ENCODE measurements around the gene TMC4. TPM values are rescaled to one million over a fixed set of nuclear protein-coding genes. Genes with fewer than 3 reads are reported as not detected.
A peak's percentile ranks its signal among the peaks of the same experiment; 100 is the strongest.
"Not testable (repeated sequence)": the region's sequence is repeated elsewhere in the genome, so short reads cannot be mapped to it uniquely, and the experiment has no call there.

The TMC4 gene
- total RNA-seq, 2 donors from 2014 or later = 1.2 TPM; not detected in 1

GRCh38 chr19:54209058-54209810 is 36.3 kb upstream of the TMC4 start:
- no peaks in the 10 kb centered on the region for H3K9me3 Mint-ChIP-seq
- DNase-seq (ENCODE audit: low spot score) (peak; percentile 55), ATAC-seq (peak in 1 of 2 donors; percentile 3)
- H3K4me1 Mint-ChIP-seq (ENCODE audit: low read depth in 2 of 2) = peaks cover 44 to 52% of the 10 kb centered on the region in 2 donors
- no peaks in the 10 kb centered on the region for H3K27me3 Mint-ChIP-seq
- peaks cover 20% of the 10 kb centered on the region for H3K36me3 Mint-ChIP-seq
- peak overlapping the region in 1 of 2 donors; percentile 83 for H3K27ac Mint-ChIP-seq
- H3K4me3 Mint-ChIP-seq = no peak overlapping the region

- DNase-seq (ENCODE audit: low spot score) (no peak), ATAC-seq (no peak)
- peak overlapping the region; percentile 47 for H3K4me3 Mint-ChIP-seq
- peaks cover 20% of the 10 kb centered on the region for H3K36me3 Mint-ChIP-seq
- peak overlapping the region; percentile 83 to 88 for H3K27ac Mint-ChIP-seq
- H3K9me3 Mint-ChIP-seq = no peaks in the 10 kb centered on the region
- no peaks in the 10 kb centered on the region for H3K27me3 Mint-ChIP-seq
- peaks cover 49 to 55% of the 10 kb centered on the region in 2 donors for H3K4me1 Mint-ChIP-seq (ENCODE audit: low read depth in 2 of 2)
Observed at GRCh38 chr19:54208784-54209057, 35.8 kb upstream of the TMC4 start.

GRCh38 chr19:54207983-54208783 is 35.2 kb upstream of the TMC4 start:
- H3K4me1 Mint-ChIP-seq (ENCODE audit: low read depth in 2 of 2) = peaks cover 52 to 58% of the 10 kb centered on the region in 2 donors

GRCh38 chr19:54207676-54207982 is 34.7 kb upstream of the TMC4 start:
- Mint-ChIP-seq H3K4me1 (ENCODE audit: low read depth in 2 of 2) (peaks cover 58 to 64% of the 10 kb centered on the region in 2 donors), H3K27me3 (no peaks in the 10 kb centered on the region), H3K27ac (peak overlapping the region; percentile 83 to 88), H3K36me3 (peaks cover 28% of the 10 kb centered on the region), H3K4me3 (peak overlapping the region; percentile 47), H3K9me3 (no peaks in the 10 kb centered on the region)
- no peak for DNase-seq (ENCODE audit: low spot score)
- no peak for ATAC-seq

More at GRCh38 chr19:54207983-54208783, 35.2 kb upstream of the TMC4 start:
- H3K9me3 Mint-ChIP-seq = no peaks in the 10 kb centered on the region
- peak overlapping the region; percentile 83 to 88 for H3K27ac Mint-ChIP-seq
- ATAC-seq = peak; percentile 45 to 66
- peak overlapping the region; percentile 47 for H3K4me3 Mint-ChIP-seq
- no peaks in the 10 kb centered on the region for H3K27me3 Mint-ChIP-seq
- H3K36me3 Mint-ChIP-seq = peaks cover 23% of the 10 kb centered on the region
- peak; percentile 65 for DNase-seq (ENCODE audit: low spot score)

- H3K4me1 Mint-ChIP-seq (ENCODE audit: low read depth in 2 of 2) = peaks cover 62 to 67% of the 10 kb centered on the region in 2 donors
- H3K27me3 Mint-ChIP-seq; ATAC-seq; DNase-seq (ENCODE audit: low spot score); H3K9me3 Mint-ChIP-seq: not testable (repeated sequence)
- H3K27ac Mint-ChIP-seq = peak overlapping the region; percentile 83 to 88
- H3K4me3 Mint-ChIP-seq = peak overlapping the region; percentile 47
- peaks cover 33% of the 10 kb centered on the region for H3K36me3 Mint-ChIP-seq
Observed at GRCh38 chr19:54207193-54207592, 34.2 kb upstream of the TMC4 start.

- ATAC-seq = no peak
- Mint-ChIP-seq H3K36me3 (peaks cover 37% of the 10 kb centered on the region), H3K27me3 (no peaks in the 10 kb centered on the region), H3K4me3 (peak overlapping the region; percentile 47), H3K27ac (peak overlapping the region in 1 of 2 donors; percentile 88), H3K4me1 (ENCODE audit: low read depth in 2 of 2) (peaks cover 66 to 67% of the 10 kb centered on the region in 2 donors), H3K9me3 (no peaks in the 10 kb centered on the region)
- no peak for DNase-seq (ENCODE audit: low spot score)
Observed at GRCh38 chr19:54206831-54207177, 33.8 kb upstream of the TMC4 start.

- ATAC-seq (no peak), DNase-seq (ENCODE audit: low spot score) (no peak)
- Mint-ChIP-seq H3K9me3 (no peaks in the 10 kb centered on the region), H3K4me1 (ENCODE audit: low read depth in 2 of 2) (peaks cover 69 to 71% of the 10 kb centered on the region in 2 donors), H3K4me3 (peak overlapping the region; percentile 47), H3K36me3 (peaks cover 41% of the 10 kb centered on the region), H3K27me3 (no peaks in the 10 kb centered on the region), H3K27ac (peak overlapping the region; percentile 88 to 97)
Observed at GRCh38 chr19:54206030-54206830, 33.3 kb upstream of the TMC4 start.

- peak overlapping the region; percentile 31 to 97 for H3K27ac Mint-ChIP-seq
- peaks cover 47% of the 10 kb centered on the region for H3K36me3 Mint-ChIP-seq
- no peaks in the 10 kb centered on the region for H3K27me3 Mint-ChIP-seq
- H3K4me3 Mint-ChIP-seq = peak overlapping the region; percentile 97
- DNase-seq (ENCODE audit: low spot score) (no peak), ATAC-seq (no peak)
- H3K4me1 Mint-ChIP-seq (ENCODE audit: low read depth in 2 of 2) = peaks cover 64 to 67% of the 10 kb centered on the region in 2 donors
- H3K9me3 Mint-ChIP-seq = no peaks in the 10 kb centered on the region
Observed at GRCh38 chr19:54204767-54205468, 32.0 kb upstream of the TMC4 start.

GRCh38 chr19:54203151-54203611 is 30.2 kb upstream of the TMC4 start:
- peaks cover 61 to 66% of the 10 kb centered on the region in 2 donors for H3K4me1 Mint-ChIP-seq (ENCODE audit: low read depth in 2 of 2)

GRCh38 chr19:54201980-54202379 is 29.0 kb upstream of the TMC4 start:
- ATAC-seq (no peak), DNase-seq (ENCODE audit: low spot score) (no peak)
- H3K27ac Mint-ChIP-seq = peak overlapping the region; percentile 97 to 98
- H3K4me1 Mint-ChIP-seq (ENCODE audit: low read depth in 2 of 2) = peaks cover 51 to 54% of the 10 kb centered on the region in 2 donors
- H3K36me3 Mint-ChIP-seq = peaks cover 40% of the 10 kb centered on the region
- H3K4me3 Mint-ChIP-seq = peak overlapping the region; percentile 97
- no peaks in the 10 kb centered on the region for H3K9me3 Mint-ChIP-seq
- H3K27me3 Mint-ChIP-seq = no peaks in the 10 kb centered on the region

More at GRCh38 chr19:54203151-54203611, 30.2 kb upstream of the TMC4 start:
- peaks cover 47% of the 10 kb centered on the region for H3K36me3 Mint-ChIP-seq
- no peaks in the 10 kb centered on the region for H3K9me3 Mint-ChIP-seq
- H3K27ac Mint-ChIP-seq = peak overlapping the region; percentile 97 to 98
- H3K4me3 Mint-ChIP-seq = peak overlapping the region; percentile 97
- DNase-seq (ENCODE audit: low spot score) (no peak), ATAC-seq (no peak)
- H3K27me3 Mint-ChIP-seq = no peaks in the 10 kb centered on the region

- no peaks in the 10 kb centered on the region for H3K27me3 Mint-ChIP-seq
- no peak for ATAC-seq
Observed at GRCh38 chr19:54201172-54201701, 28.3 kb upstream of the TMC4 start.

GRCh38 chr19:54199401-54199800 is 26.4 kb upstream of the TMC4 start:
- peak overlapping the region; percentile 97 for H3K4me3 Mint-ChIP-seq
- no peak for DNase-seq (ENCODE audit: low spot score)
- H3K27ac Mint-ChIP-seq = peak overlapping the region; percentile 97 to 98
- no peaks in the 10 kb centered on the region for H3K27me3 Mint-ChIP-seq
- peaks cover 37 to 39% of the 10 kb centered on the region in 2 donors for H3K4me1 Mint-ChIP-seq (ENCODE audit: low read depth in 2 of 2)
- no peak for ATAC-seq
- peaks cover 29% of the 10 kb centered on the region for H3K36me3 Mint-ChIP-seq
- H3K9me3 Mint-ChIP-seq = no peaks in the 10 kb centered on the region

More at GRCh38 chr19:54201172-54201701, 28.3 kb upstream of the TMC4 start:
- Mint-ChIP-seq H3K9me3 (no peaks in the 10 kb centered on the region), H3K4me3 (peak overlapping the region; percentile 97), H3K36me3 (peaks cover 40% of the 10 kb centered on the region), H3K4me1 (ENCODE audit: low read depth in 2 of 2) (peaks cover 47 to 51% of the 10 kb centered on the region in 2 donors), H3K27ac (peak overlapping the region; percentile 97 to 98)
- no peak for DNase-seq (ENCODE audit: low spot score)

GRCh38 chr19:54197121-54197520 is 24.2 kb upstream of the TMC4 start:
- Mint-ChIP-seq H3K4me3 (no peak overlapping the region), H3K27ac (peak overlapping the region in 1 of 2 donors; percentile 39), H3K27me3 (no peaks in the 10 kb centered on the region), H3K4me1 (ENCODE audit: low read depth in 2 of 2) (peaks cover 24 to 28% of the 10 kb centered on the region in 2 donors), H3K36me3 (peaks cover 14% of the 10 kb centered on the region), H3K9me3 (no peaks in the 10 kb centered on the region)
- DNase-seq (ENCODE audit: low spot score) = no peak
- no peak for ATAC-seq
